PC-9 (cell line): ENCODE data around the gene GLP2R. TPM values are rescaled to one million over a fixed set of nuclear protein-coding genes. Genes with fewer than 3 reads are reported as not detected.

Experiments
- BruUV-seq: library from RNA; stranded (reverse); fragments of 400-500 nt; replicated peaks from 2 replicates; lab custom pipeline; 2021; lab: Mats Ljungman, UMichigan
- CTCF ChIA-PET: fragments of 300-600 bp; sonication (Branson Sonifier 250); formaldehyde crosslinking; loops from one replicate; lab custom pipeline; 2022; ENCODE audit warnings: antibody characterized with exemption; lab: Charles Lee
- POLR2A ChIA-PET: fragments of 300-600 bp; sonication (Branson Sonifier 250); formaldehyde crosslinking; loops from one replicate; lab custom pipeline; 2022; ENCODE audit warnings: antibody characterized with exemption; ENCODE audit not compliant: unreplicated experiment; lab: Charles Lee
- DNase-seq, 2 experiments: peaks; one replicate each; pipeline versions ENCODE4 v3.0.0 to v3.0.0-alpha.2; 2015 to 2022; ENCODE audit warnings: mixed read lengths in 1 of 2
- H2AFZ ChIP-seq: fragments of 200-600 bp; sonication (generic); 2 replicates; pipeline ENCODE4 v1.8.1; 2017; ENCODE audit warnings: antibody characterized with exemption
- H3F3A ChIP-seq: fragments of 200-600 bp; sonication (generic); 2 replicates; pipeline ENCODE4 v1.8.1; 2017; ENCODE audit warnings: antibody characterized with exemption, mild to moderate bottlenecking, low read depth; ENCODE audit not compliant: insufficient read depth
- H3K27ac ChIP-seq: fragments of 200-600 bp; sonication (generic); 2 replicates; pipeline ENCODE4 v1.6.1; 2016; ENCODE audit warnings: mixed run types
- H3K27me3 ChIP-seq: fragments of 200-600 bp; sonication (generic); 2 replicates; pipeline ENCODE4 v1.6.1; 2016; ENCODE audit warnings: low read depth, mixed run types; ENCODE audit not compliant: insufficient read depth
- H3K36me3 ChIP-seq: fragments of 200-600 bp; sonication (generic); 2 replicates; pipeline ENCODE4 v1.6.1; 2016; ENCODE audit warnings: low read depth, mixed run types
- H3K4me1 ChIP-seq: fragments of 200-600 bp; sonication (generic); replicated peaks from 2 replicates; pipeline ENCODE4 v1.6.1; 2016; ENCODE audit warnings: mixed run types; ENCODE audit not compliant: insufficient read depth
- H3K4me2 ChIP-seq: fragments of 200-600 bp; sonication (generic); 2 replicates; pipeline ENCODE4 v1.6.1; 2017; ENCODE audit warnings: mixed run types
- H3K4me3 ChIP-seq: fragments of 200-600 bp; sonication (generic); 2 replicates; pipeline ENCODE4 v1.6.1; 2016; ENCODE audit warnings: mixed run types
- H3K79me2 ChIP-seq: fragments of 200-600 bp; sonication (generic); 2 replicates; pipeline ENCODE4 v1.6.1; 2017; ENCODE audit warnings: low read depth, mixed run types
- H3K9me2 ChIP-seq: fragments of 200-600 bp; sonication (generic); 2 replicates; pipeline ENCODE4 v1.8.1; 2017; ENCODE audit warnings: mild to moderate bottlenecking; ENCODE audit not compliant: insufficient read depth
- H3K9me3 ChIP-seq: fragments of 200-600 bp; sonication (generic); 2 replicates; pipeline ENCODE4 v1.8.1; 2016; ENCODE audit warnings: low read depth; ENCODE audit not compliant: insufficient read depth
- H4K20me1 ChIP-seq: fragments of 200-600 bp; sonication (generic); 2 replicates; pipeline ENCODE4 v1.8.1; 2017; ENCODE audit not compliant: insufficient read depth
- EZH2 ChIP-seq: fragments of 200-600 bp; sonication (generic); IDR thresholded peaks from 2 replicates; pipeline ENCODE4 v1.8.0; 2017; ENCODE audit warnings: antibody characterized with exemption, low read depth
- intact Hi-C: fragments of 100-400 bp; cut with micrococcal nuclease; formaldehyde crosslinking; loops from one replicate; pipeline ENCODE4 v1.10.0; 2022; ENCODE audit not compliant: unreplicated experiment
- total RNA-seq: library from RNA; stranded (reverse); gene quantifications from 2 replicates; pipeline ENCODE4 v1.2.3, GENCODE V29; 2021
- TF ChIP-seq, protein P1 (sequence below): fragments of 200-600 bp; sonication (generic); conservative IDR thresholded peaks from 2 replicates; pipeline ENCODE4 v1.6.1; 2017; ENCODE audit warnings: mixed run types, antibody characterized with exemption, mild to moderate bottlenecking, moderate library complexity

GLP2R gene
- total RNA-seq, 1 experiment from 2014 or later = 3.2 TPM

DNA sequence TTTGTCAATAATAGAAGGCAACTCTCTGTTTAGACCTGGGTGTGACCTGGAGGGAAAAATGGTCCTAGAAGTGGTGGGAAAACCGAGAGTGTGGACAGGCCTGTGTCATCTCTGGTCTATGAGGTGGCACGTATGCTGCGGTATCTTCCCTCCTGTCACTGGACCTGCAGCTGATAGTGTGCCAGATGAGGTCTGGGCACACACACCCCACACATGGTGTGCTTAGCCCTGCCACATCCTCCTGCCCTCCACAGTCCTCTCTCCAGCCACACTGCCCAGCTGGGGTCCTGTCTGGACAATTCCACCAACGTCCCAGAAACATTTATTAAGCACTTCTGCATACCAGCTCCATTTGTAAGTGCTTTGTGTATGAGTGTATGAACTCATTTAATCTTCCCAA, 37.2 kb downstream of the GLP2R start:
- Histone ChIP-seq H3K36me3 (no peaks in the 10 kb centered on the region), H3K4me2 (no peak overlapping the region), H3K27ac (no peak overlapping the region), H3K9me2 (no peaks in the 10 kb centered on the region), H4K20me1 (no peaks in the 10 kb centered on the region), H3K9me3 (no peaks in the 10 kb centered on the region), H3F3A (no peaks in the 10 kb centered on the region), H3K4me1 (peaks cover 11% of the 10 kb centered on the region), H3K79me2 (no peaks in the 10 kb centered on the region), H3K27me3 (no peaks in the 10 kb centered on the region), H3K4me3 (no peak overlapping the region), H2AFZ (no peak overlapping the region)
- no TSS peak for BruUV-seq
- ChIA-PET POLR2A (no interaction called here), CTCF (no interaction called here)
- TF ChIP-seq, protein P1, sequence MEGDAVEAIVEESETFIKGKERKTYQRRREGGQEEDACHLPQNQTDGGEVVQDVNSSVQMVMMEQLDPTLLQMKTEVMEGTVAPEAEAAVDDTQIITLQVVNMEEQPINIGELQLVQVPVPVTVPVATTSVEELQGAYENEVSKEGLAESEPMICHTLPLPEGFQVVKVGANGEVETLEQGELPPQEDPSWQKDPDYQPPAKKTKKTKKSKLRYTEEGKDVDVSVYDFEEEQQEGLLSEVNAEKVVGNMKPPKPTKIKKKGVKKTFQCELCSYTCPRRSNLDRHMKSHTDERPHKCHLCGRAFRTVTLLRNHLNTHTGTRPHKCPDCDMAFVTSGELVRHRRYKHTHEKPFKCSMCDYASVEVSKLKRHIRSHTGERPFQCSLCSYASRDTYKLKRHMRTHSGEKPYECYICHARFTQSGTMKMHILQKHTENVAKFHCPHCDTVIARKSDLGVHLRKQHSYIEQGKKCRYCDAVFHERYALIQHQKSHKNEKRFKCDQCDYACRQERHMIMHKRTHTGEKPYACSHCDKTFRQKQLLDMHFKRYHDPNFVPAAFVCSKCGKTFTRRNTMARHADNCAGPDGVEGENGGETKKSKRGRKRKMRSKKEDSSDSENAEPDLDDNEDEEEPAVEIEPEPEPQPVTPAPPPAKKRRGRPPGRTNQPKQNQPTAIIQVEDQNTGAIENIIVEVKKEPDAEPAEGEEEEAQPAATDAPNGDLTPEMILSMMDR = no peak
- no peak for DNase-seq
- intact Hi-C loops = no loop called here

DNA sequence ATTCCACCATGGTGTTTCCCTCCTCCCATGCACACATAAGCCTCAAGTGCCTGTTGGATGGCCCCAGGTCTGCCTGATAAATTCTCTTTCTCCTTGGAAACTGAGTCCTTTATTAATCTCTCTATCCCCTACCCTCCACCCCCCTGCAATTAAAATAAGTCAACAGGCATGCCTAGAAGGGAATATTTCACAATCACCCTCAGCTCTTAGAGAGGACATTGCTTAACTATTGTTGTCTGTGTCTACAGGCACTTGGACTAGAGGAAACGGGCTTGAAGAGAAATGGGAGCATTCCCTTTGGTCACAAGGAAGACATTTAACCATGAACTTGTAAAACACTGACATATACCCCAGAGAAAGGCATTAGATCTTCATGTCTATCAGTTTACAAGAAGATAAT, 39.9 kb downstream of the GLP2R start:
- Histone ChIP-seq H4K20me1 (no peaks in the 10 kb centered on the region), H3K9me2 (no peaks in the 10 kb centered on the region), H2AFZ (no peak overlapping the region), H3K27me3 (no peaks in the 10 kb centered on the region), H3K27ac (no peak overlapping the region), H3K4me2 (0 out of 2 replicates have a peak overlapping the region, but pooled peaks have one; percentile 17), H3K79me2 (no peaks in the 10 kb centered on the region), H3K4me3 (no peak overlapping the region), H3K36me3 (no peaks in the 10 kb centered on the region), H3K9me3 (no peaks in the 10 kb centered on the region), H3F3A (no peaks in the 10 kb centered on the region), H3K4me1 (peaks cover 11% of the 10 kb centered on the region)
- peak in 1 of 2 experiments; percentile 55 for DNase-seq
- BruUV-seq = no TSS peak
- no peak for TF ChIP-seq EZH2
- TF ChIP-seq, protein P1 = no peak
- ChIA-PET CTCF (no interaction called here), POLR2A (no interaction called here)
- intact Hi-C loops = no loop called here

DNA sequence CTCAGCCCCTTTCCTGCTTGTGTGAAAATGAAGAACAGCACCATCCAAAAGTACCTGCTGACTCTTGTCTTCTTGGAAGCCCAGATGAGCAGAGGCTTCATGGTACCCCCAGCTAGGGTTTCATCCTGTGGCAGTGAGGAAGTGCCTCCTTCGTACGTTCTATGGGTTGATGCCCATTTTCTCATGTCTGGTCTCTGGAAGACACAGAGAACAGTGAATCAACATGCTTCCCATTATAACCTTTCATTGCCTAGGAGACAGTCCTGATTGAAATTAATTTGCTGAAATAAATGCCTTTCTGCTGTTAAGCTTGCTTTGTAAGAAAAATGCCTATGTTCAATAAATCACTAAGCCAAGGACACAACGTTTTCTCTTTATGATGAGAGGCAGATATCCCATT, 42.8 kb downstream of the GLP2R start:
- no peak overlapping the region for H3K4me2 ChIP-seq
- no peaks in the 10 kb centered on the region for H4K20me1 ChIP-seq
- H3K27me3 ChIP-seq = no peaks in the 10 kb centered on the region
- H3K4me3 ChIP-seq = no peak overlapping the region
- no peaks in the 10 kb centered on the region for H3K36me3 ChIP-seq
- no peaks in the 10 kb centered on the region for H3K79me2 ChIP-seq
- intact Hi-C loops = no loop called here
- BruUV-seq = no TSS peak
- CTCF ChIA-PET = no interaction called here
- DNase-seq = no peak
- no peak overlapping the region for H2AFZ ChIP-seq
- H3K9me3 ChIP-seq = no peaks in the 10 kb centered on the region
- peaks cover 11% of the 10 kb centered on the region for H3K4me1 ChIP-seq
- TF ChIP-seq, protein P1 = no peak
- TF ChIP-seq EZH2 = no peak
- H3K27ac ChIP-seq = no peak overlapping the region
- H3F3A ChIP-seq = no peaks in the 10 kb centered on the region
- H3K9me2 ChIP-seq = no peaks in the 10 kb centered on the region
- POLR2A ChIA-PET = no interaction called here
